Endothelial cell of umbilical vein (primary cell): ENCODE results near the gene CCSER1. TPM values are rescaled to one million over a fixed set of nuclear protein-coding genes. Genes with fewer than 3 reads are reported as not detected.

Experiments
- BruUV-seq: library from RNA; stranded (reverse); fragments of 400-500 nt; replicated peaks from 2 replicates; lab custom pipeline; 2021; lab: Mats Ljungman, UMichigan
- CTCF ChIA-PET: fragments of 300-600, 350-600 bp; sonication (Branson Sonifier 250); formaldehyde crosslinking; loops from one replicate; lab custom pipeline; 2021; ENCODE audit warnings: antibody characterized with exemption, inconsistent platforms; lab: Charles Lee
- POLR2A ChIA-PET: fragments of 300-600, 350-600 bp; sonication (Branson Sonifier 250); formaldehyde crosslinking; loops from one replicate; lab custom pipeline; 2021; ENCODE audit warnings: antibody characterized with exemption, inconsistent platforms; lab: Charles Lee
- DNase-seq: peaks from one replicate; pipeline ENCODE4 v3.0.0-alpha.2; 2011; ENCODE audit warnings: low read depth, low spot score
- FAIRE-seq: peaks from 2 replicates; lab custom pipeline; 2011; peaks lifted over from hg19 to GRCh38; lab: Jason Lieb, UNC
- H2AFZ ChIP-seq: 2 replicates; pipeline ENCODE4 v1.6.0; 2012; ENCODE audit warnings: low read depth, low read length, control low read depth, inconsistent platforms
- H3K27ac ChIP-seq: 2 replicates; pipeline ENCODE4 v1.5.1; 2011; ENCODE audit warnings: low read depth, mild to moderate bottlenecking, control low read depth, low read length, moderate library complexity; ENCODE audit not compliant: insufficient read depth
- H3K27me3 ChIP-seq, 2 experiments: 2 replicates each; pipeline versions ENCODE4 v1.6.0 to v1.6.1; 2011; ENCODE audit warnings: low read length in 2 of 2, mixed read lengths in 1 of 2; ENCODE audit not compliant: control insufficient read depth in 2 of 2, insufficient read depth in 2 of 2
- H3K36me3 ChIP-seq, 2 experiments: 2 replicates in 1 of 2; 3 replicates in 1 of 2; pipeline ENCODE4 v1.5.1; 2011; ENCODE audit warnings: low read length in 2 of 2, mild to moderate bottlenecking in 1 of 2, moderate library complexity in 1 of 2; ENCODE audit not compliant: control insufficient read depth in 2 of 2, insufficient read depth in 2 of 2; ENCODE audit errors: extremely low read depth in 1 of 2
- H3K4me1 ChIP-seq: 3 replicates; pipeline ENCODE4 v1.5.1; 2011; ENCODE audit warnings: mild to moderate bottlenecking, low read length; ENCODE audit not compliant: control insufficient read depth, insufficient read depth; ENCODE audit errors: extremely low read depth
- H3K4me2 ChIP-seq: 2 replicates; pipeline ENCODE4 v1.6.1; 2011; ENCODE audit warnings: low read length, control low read depth, mixed read lengths; ENCODE audit not compliant: insufficient read depth
- H3K4me3 ChIP-seq, 3 experiments: fragments of 200-600 bp in 1 of 3; sonication (generic), shearing (Covaris generic) in 1 of 3; replicated peaks in 1 of 3; 2 replicates each; pipeline ENCODE4 v1.5.1; 2011 to 2016; ENCODE audit warnings: control low read depth in 3 of 3, low read length in 3 of 3, mild to moderate bottlenecking in 2 of 3, inconsistent platforms in 1 of 3, low read depth in 1 of 3, moderate library complexity in 1 of 3; ENCODE audit not compliant: insufficient read depth in 1 of 3
- H3K79me2 ChIP-seq: 2 replicates; pipeline ENCODE4 v1.6.0; 2012; ENCODE audit warnings: low read length, inconsistent platforms; ENCODE audit not compliant: control insufficient read depth, insufficient read depth
- H3K9ac ChIP-seq: replicated peaks from 2 replicates; pipeline ENCODE3; 2011; ENCODE audit warnings: low read length, control low read depth; ENCODE audit not compliant: insufficient read depth; ENCODE audit errors: extremely low read depth
- H3K9me1 ChIP-seq: replicated peaks from 3 replicates; pipeline ENCODE4 v1.6.0; 2011; ENCODE audit warnings: mild to moderate bottlenecking, low read length; ENCODE audit not compliant: control insufficient read depth, insufficient read depth; ENCODE audit errors: extremely low read depth
- H3K9me3 ChIP-seq: replicated peaks from 2 replicates; pipeline ENCODE4 v1.5.1; 2012; ENCODE audit warnings: low read length, inconsistent platforms; ENCODE audit not compliant: control insufficient read depth, insufficient read depth
- H4K20me1 ChIP-seq: replicated peaks from 2 replicates; pipeline ENCODE3; 2011; ENCODE audit warnings: mild to moderate bottlenecking, low read length; ENCODE audit not compliant: control insufficient read depth, insufficient read depth; ENCODE audit errors: extremely low read depth
- EZH2 ChIP-seq: IDR thresholded peaks from 2 replicates; pipeline ENCODE4 v1.6.1; 2012; ENCODE audit warnings: borderline replicate concordance, low read depth, mild to moderate bottlenecking, moderate library complexity, low read length, inconsistent platforms; ENCODE audit not compliant: severe bottlenecking
- FOS ChIP-seq: IDR thresholded peaks from 2 replicates; pipeline ENCODE4 v1.6.1; 2011; ENCODE audit warnings: mild to moderate bottlenecking, low read length, moderate library complexity, borderline replicate concordance; ENCODE audit not compliant: insufficient read depth
- GATA2 ChIP-seq: IDR thresholded peaks from 2 replicates; pipeline ENCODE4 v1.7.0; 2011; ENCODE audit warnings: low read depth, mild to moderate bottlenecking, moderate library complexity, mixed read lengths, low read length; ENCODE audit not compliant: insufficient read length, insufficient read depth
- JUN ChIP-seq: IDR thresholded peaks from 2 replicates; pipeline ENCODE4 v1.6.1; 2011; ENCODE audit warnings: borderline replicate concordance, low read depth; ENCODE audit not compliant: insufficient read length, insufficient read depth
- MYC ChIP-seq: IDR thresholded peaks from one replicate; pipeline ENCODE4 v1.6.1; 2011; ENCODE audit warnings: mild to moderate bottlenecking, low read depth, low read length
- POLR2A ChIP-seq: IDR thresholded peaks from 2 replicates; pipeline ENCODE4 v1.6.1; 2012; ENCODE audit warnings: low read depth, mild to moderate bottlenecking, control low read depth, low read length
- POLR2AphosphoS5 ChIP-seq: IDR thresholded peaks from 2 replicates; pipeline ENCODE4 v1.6.1; 2012; ENCODE audit warnings: low read depth, mild to moderate bottlenecking, control low read depth, low read length, moderate library complexity; ENCODE audit not compliant: insufficient read depth
- dilution Hi-C: fragments of 300-500 bp; cut with MboI; formaldehyde crosslinking; loops from one replicate; pipeline ENCODE4 v1.15.0; 2019; ENCODE audit warnings: low sequenced_read_pairs; ENCODE audit not compliant: extremely low pct_ligation_motif_present
- intact Hi-C: fragments of 100-400 bp; cut with micrococcal nuclease; formaldehyde crosslinking; loops from one replicate; pipeline ENCODE4 v1.10.0; 2022
- polyA plus RNA-seq, 4 experiments: library from polyadenylated mRNA; depleted of rRNA in 3 of 4; stranded (reverse) in 3 of 4; unstranded in 1 of 4; fragments of >200 nt; gene quantifications; 2 replicates each; pipeline versions ENCODE4 v1.2.1 to v1.2.3, GENCODE V29; 2011 to 2012; ENCODE audit warnings: missing spikeins in 1 of 4
- total RNA-seq: library from RNA; stranded (reverse); gene quantifications from 2 replicates; pipeline ENCODE4 v1.2.3, GENCODE V29; 2021
- TF ChIP-seq, protein P1 (sequence below): IDR thresholded peaks from 2 replicates; pipeline ENCODE4 v1.6.1; 2011; ENCODE audit not compliant: insufficient read depth, insufficient read length
- TF ChIP-seq, protein P2 (sequence below), 2 donors: IDR thresholded peaks; 1 replicate in 1 of 2; 2 replicates in 1 of 2; pipeline ENCODE4 v1.5.1; 2011; ENCODE audit warnings: low read length in 2 of 2, mild to moderate bottlenecking in 2 of 2, moderate library complexity in 2 of 2, control low read depth in 1 of 2, inconsistent platforms in 1 of 2, low read depth in 1 of 2; ENCODE audit not compliant: insufficient read depth in 1 of 2; ENCODE audit errors: extremely low read depth in 1 of 2

Gene CCSER1
- total and polyA plus RNA-seq, 2 donors (not counting 3 experiments of a cell fraction or from before 2014, with no cell fraction given) = 0.11 to 1.8 TPM

GRCh38 chr4:91222014-91222413 is 1094.8 kb downstream of the CCSER1 start:
- dilution Hi-C loops (no loop called here), intact Hi-C loops (no loop called here)
- Histone ChIP-seq H3K4me2 (no peak overlapping the region), H3K4me3 (no peak overlapping the region), H3K9ac (no peak overlapping the region), H3K27me3 (no peaks in the 10 kb centered on the region), H4K20me1 (no peaks in the 10 kb centered on the region), H3K27ac (no peak overlapping the region), H3K4me1 (no peaks in the 10 kb centered on the region), H3K9me3 (no peaks in the 10 kb centered on the region), H3K79me2 (no peaks in the 10 kb centered on the region), H3K36me3 (no peaks in the 10 kb centered on the region), H2AFZ (no peak overlapping the region), H3K9me1 (no peaks in the 10 kb centered on the region)
- TF ChIP-seq, protein P1, sequence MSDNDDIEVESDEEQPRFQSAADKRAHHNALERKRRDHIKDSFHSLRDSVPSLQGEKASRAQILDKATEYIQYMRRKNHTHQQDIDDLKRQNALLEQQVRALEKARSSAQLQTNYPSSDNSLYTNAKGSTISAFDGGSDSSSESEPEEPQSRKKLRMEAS = no peak
- TF ChIP-seq POLR2AphosphoS5 = no peak
- TF ChIP-seq MYC = no peak
- no peak for TF ChIP-seq POLR2A
- no peak for TF ChIP-seq GATA2
- no peak for TF ChIP-seq EZH2
- TF ChIP-seq, protein P2, sequence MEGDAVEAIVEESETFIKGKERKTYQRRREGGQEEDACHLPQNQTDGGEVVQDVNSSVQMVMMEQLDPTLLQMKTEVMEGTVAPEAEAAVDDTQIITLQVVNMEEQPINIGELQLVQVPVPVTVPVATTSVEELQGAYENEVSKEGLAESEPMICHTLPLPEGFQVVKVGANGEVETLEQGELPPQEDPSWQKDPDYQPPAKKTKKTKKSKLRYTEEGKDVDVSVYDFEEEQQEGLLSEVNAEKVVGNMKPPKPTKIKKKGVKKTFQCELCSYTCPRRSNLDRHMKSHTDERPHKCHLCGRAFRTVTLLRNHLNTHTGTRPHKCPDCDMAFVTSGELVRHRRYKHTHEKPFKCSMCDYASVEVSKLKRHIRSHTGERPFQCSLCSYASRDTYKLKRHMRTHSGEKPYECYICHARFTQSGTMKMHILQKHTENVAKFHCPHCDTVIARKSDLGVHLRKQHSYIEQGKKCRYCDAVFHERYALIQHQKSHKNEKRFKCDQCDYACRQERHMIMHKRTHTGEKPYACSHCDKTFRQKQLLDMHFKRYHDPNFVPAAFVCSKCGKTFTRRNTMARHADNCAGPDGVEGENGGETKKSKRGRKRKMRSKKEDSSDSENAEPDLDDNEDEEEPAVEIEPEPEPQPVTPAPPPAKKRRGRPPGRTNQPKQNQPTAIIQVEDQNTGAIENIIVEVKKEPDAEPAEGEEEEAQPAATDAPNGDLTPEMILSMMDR (IDR thresholded peaks at IDR 0.05; ENCODE audit: extremely low read depth in 1 of 2, insufficient read depth in 1 of 2, low read depth in 1 of 2, low read length in 2 of 2) = no peak
- TF ChIP-seq FOS = no peak
- TF ChIP-seq JUN = no peak
- FAIRE-seq (no peak), DNase-seq (no peak)
- BruUV-seq = no TSS peak
- CTCF ChIA-PET = no interaction called here
- POLR2A ChIA-PET = no interaction called here
